K562 (cell line): Measurements from ENCODE around the gene NEU1. TPM values are rescaled to one million over a fixed set of nuclear protein-coding genes. Genes with fewer than 3 reads are reported as not detected.
A peak's percentile ranks its signal among the peaks of the same experiment; 100 is the strongest.

Experiments used
- CBX2 ChIP-seq: fragments of 200-600 bp; sonication (generic); IDR thresholded peaks from one replicate; pipeline ENCODE4 v1.6.1; 2012; ENCODE audit warnings: mild to moderate bottlenecking, low read length, inconsistent platforms; ENCODE audit not compliant: insufficient read depth, poor library complexity, severe bottlenecking
- CEBPG ChIP-seq, 3 experiments: fragments of 200-800 bp in 1 of 3; sonication (Bioruptor generic) in 1 of 3; sonication (generic) in 1 of 3; formaldehyde crosslinking in 1 of 3; IDR thresholded peaks in 2 of 3; conservative IDR thresholded peaks in 1 of 3; 2 replicates each; pipeline versions ENCODE4 v1.6.1 to v1.8.0; 2016 to 2022; ENCODE audit warnings: missing compliant biosample characterization in 2 of 3, missing genetic modification characterization in 2 of 3, mild to moderate bottlenecking in 1 of 3, missing genetic modification reagents in 1 of 3
- E2F4 ChIP-seq: sonication (generic); formaldehyde crosslinking; IDR thresholded peaks from 2 replicates; pipeline ENCODE4 v1.8.0; 2022; ENCODE audit warnings: mild to moderate bottlenecking, low read depth, missing genetic modification reagents
- FOXA1 ChIP-seq: fragments of 450-650 bp; IDR thresholded peaks from 2 replicates; pipeline ENCODE4 v1.6.1; 2016; ENCODE audit warnings: mild to moderate bottlenecking, borderline replicate concordance
- HDAC3 ChIP-seq: fragments of 450-650 bp; IDR thresholded peaks from 2 replicates; pipeline ENCODE4 v1.6.1; 2018; ENCODE audit warnings: borderline replicate concordance, mild to moderate bottlenecking, moderate library complexity; ENCODE audit not compliant: partially characterized antibody
- PBX2 ChIP-seq, 2 experiments: IDR thresholded peaks in 1 of 2; conservative IDR thresholded peaks in 1 of 2; 2 replicates each; pipeline ENCODE4 v1.6.1; 2016; ENCODE audit warnings: low read depth in 2 of 2, mild to moderate bottlenecking in 1 of 2, missing compliant biosample characterization in 1 of 2, missing genetic modification characterization in 1 of 2, moderate library complexity in 1 of 2
- TCFL5 ChIP-seq: fragments of 250-450 bp; sonication (Bioruptor Pico); conservative IDR thresholded peaks from 2 replicates; pipeline ENCODE4 v1.6.1; 2021; ENCODE audit warnings: mild to moderate bottlenecking, moderate library complexity, matching md5 sums
- TEAD1 ChIP-seq, 2 experiments: fragments of 450-650 bp in 1 of 2; sonication (generic) in 1 of 2; formaldehyde crosslinking; IDR thresholded peaks; 2 replicates each; pipeline versions ENCODE4 v1.4.0 to v1.8.0; 2020 to 2022; ENCODE audit warnings: mild to moderate bottlenecking in 2 of 2, missing genetic modification reagents in 1 of 2
- polyA plus RNA-seq, 8 experiments: library from polyadenylated mRNA; depleted of rRNA in 4 of 8; stranded (reverse) in 5 of 8; unstranded in 3 of 8; fragments of >200 nt; fragmentation: Nextera tagmentation in 2 of 8; fragmentation: Illumina TruSeq in 1 of 8; extraction: Ambion mirVana in 2 of 8; extraction: Trizol in 1 of 8; gene quantifications; 2 replicates each; pipeline versions ENCODE4 v1.2.1 to v1.2.3, GENCODE V29; 2011 to 2014; ENCODE audit warnings: inconsistent platforms in 1 of 8, missing spikeins in 1 of 8
- total RNA-seq, 7 experiments: library from RNA; depleted of rRNA in 6 of 7; stranded (reverse); fragments of >200 nt in 6 of 7; fragmentation: Illumina TruSeq in 2 of 7; extraction: Trizol in 2 of 7; gene quantifications; 2 replicates each; pipeline versions ENCODE4 v1.2.1 to v1.2.3, GENCODE V29; 2011 to 2021; ENCODE audit warnings: low replicate concordance in 1 of 7
- TF ChIP-seq, protein P1 (sequence below), 2 experiments: fragments of 450-650 bp; IDR thresholded peaks; 2 replicates each; pipeline ENCODE4 v1.6.1; 2018; ENCODE audit warnings: mild to moderate bottlenecking in 2 of 2, low read depth in 1 of 2; ENCODE audit not compliant: partially characterized antibody in 2 of 2

NEU1 gene
- total and polyA plus RNA-seq, 9 of the 15 experiments (the other 6 are each of a cell fraction or from before 2014, with no cell fraction given) = 14.8 to 67.8 (median 51.0) TPM

- TF ChIP-seq CEBPG (CRISPR knock-in tag; IDR thresholded peaks at IDR 0.05) (peak; percentile 89), CEBPG (tag; conservative IDR thresholded peaks at IDR 0.05 in 1 of 2, IDR thresholded peaks at IDR 0.05 in 1 of 2) (peak; percentile 83 to 95), E2F4 (no peak), PBX2 (CRISPR knock-in tag; IDR thresholded peaks at IDR 0.05; ENCODE audit: low read depth) (no peak), PBX2 (tag; conservative IDR thresholded peaks at IDR 0.05; ENCODE audit: low read depth) (peak; percentile 81), CBX2 (no peak), TEAD1 (CRISPR knock-in tag; IDR thresholded peaks at IDR 0.05) (0 out of 4 replicates have a peak, but pooled peaks of 1 of the 2 experiments have one; percentile 17), HDAC3 (no peak), FOXA1 (no peak), TCFL5 (CRISPR knock-in tag) (no peak)
- TF ChIP-seq, protein P1, sequence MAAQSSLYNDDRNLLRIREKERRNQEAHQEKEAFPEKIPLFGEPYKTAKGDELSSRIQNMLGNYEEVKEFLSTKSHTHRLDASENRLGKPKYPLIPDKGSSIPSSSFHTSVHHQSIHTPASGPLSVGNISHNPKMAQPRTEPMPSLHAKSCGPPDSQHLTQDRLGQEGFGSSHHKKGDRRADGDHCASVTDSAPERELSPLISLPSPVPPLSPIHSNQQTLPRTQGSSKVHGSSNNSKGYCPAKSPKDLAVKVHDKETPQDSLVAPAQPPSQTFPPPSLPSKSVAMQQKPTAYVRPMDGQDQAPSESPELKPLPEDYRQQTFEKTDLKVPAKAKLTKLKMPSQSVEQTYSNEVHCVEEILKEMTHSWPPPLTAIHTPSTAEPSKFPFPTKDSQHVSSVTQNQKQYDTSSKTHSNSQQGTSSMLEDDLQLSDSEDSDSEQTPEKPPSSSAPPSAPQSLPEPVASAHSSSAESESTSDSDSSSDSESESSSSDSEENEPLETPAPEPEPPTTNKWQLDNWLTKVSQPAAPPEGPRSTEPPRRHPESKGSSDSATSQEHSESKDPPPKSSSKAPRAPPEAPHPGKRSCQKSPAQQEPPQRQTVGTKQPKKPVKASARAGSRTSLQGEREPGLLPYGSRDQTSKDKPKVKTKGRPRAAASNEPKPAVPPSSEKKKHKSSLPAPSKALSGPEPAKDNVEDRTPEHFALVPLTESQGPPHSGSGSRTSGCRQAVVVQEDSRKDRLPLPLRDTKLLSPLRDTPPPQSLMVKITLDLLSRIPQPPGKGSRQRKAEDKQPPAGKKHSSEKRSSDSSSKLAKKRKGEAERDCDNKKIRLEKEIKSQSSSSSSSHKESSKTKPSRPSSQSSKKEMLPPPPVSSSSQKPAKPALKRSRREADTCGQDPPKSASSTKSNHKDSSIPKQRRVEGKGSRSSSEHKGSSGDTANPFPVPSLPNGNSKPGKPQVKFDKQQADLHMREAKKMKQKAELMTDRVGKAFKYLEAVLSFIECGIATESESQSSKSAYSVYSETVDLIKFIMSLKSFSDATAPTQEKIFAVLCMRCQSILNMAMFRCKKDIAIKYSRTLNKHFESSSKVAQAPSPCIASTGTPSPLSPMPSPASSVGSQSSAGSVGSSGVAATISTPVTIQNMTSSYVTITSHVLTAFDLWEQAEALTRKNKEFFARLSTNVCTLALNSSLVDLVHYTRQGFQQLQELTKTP (IDR thresholded peaks at IDR 0.05; ENCODE audit: low read depth in 1 of 2, partially characterized antibody in 2 of 2) = peak in 1 of 2 experiments; percentile 51
Measured at GRCh38 chr6:31831350-31832215, 31.0 kb downstream of the NEU1 start (continued).
